ENCODE data around the gene ZNF710. TPM values are rescaled to one million over a fixed set of nuclear protein-coding genes. Genes with fewer than 3 reads are reported as not detected.

ZNF710 gene
- total RNA-seq, 1 experiment from 2014 or later, result 10.0 TPM

- Histone ChIP-seq H3K4me1 (ENCODE audit: control insufficient read depth in 1 of 2, insufficient read depth in 2 of 2, low read length in 2 of 2) (peaks cover 11 to 52% of the 10 kb centered on the region in 2 experiments), H3K27me3 (ENCODE audit: insufficient read depth, low read length) (no peaks in the 10 kb centered on the region), H3K79me2 (ENCODE audit: insufficient read depth, low read length) (no peaks in the 10 kb centered on the region), H3K27ac (ENCODE audit: low read depth, low read length) (no peak overlapping the region), H3K36me3 (ENCODE audit: control insufficient read depth in 1 of 2, insufficient read depth in 2 of 2, low read length in 2 of 2) (no peaks in the 10 kb centered on the region), H3K9me2 (ENCODE audit: insufficient read depth) (no peaks in the 10 kb centered on the region), H3K9ac (ENCODE audit: low read length) (no peak overlapping the region), H3K4me3 (replicated peaks in 1 of 2; ENCODE audit: low read depth in 1 of 2, low read length in 2 of 2) (no peak overlapping the region), H4K20me1 (ENCODE audit: insufficient read depth) (no peaks in the 10 kb centered on the region), H2AFZ (ENCODE audit: low read depth, low read length, poor library complexity, severe bottlenecking) (no peak overlapping the region), H3K9me3 (ENCODE audit: control insufficient read depth in 1 of 2, insufficient read depth in 1 of 2, low read depth in 1 of 2, low read length in 2 of 2) (no peaks in the 10 kb centered on the region), H3K4me2 (ENCODE audit: low read length) (no peak overlapping the region)
- no TSS peak for BruUV-seq (replicated peaks)
- POLR2A ChIA-PET, result no interaction called here
- CTCF ChIA-PET, result no interaction called here
- ATAC-seq, result no peak
- TF ChIP-seq CEBPB (IDR thresholded peaks at IDR 0.05; ENCODE audit: low read depth) (no peak), CBX3 (IDR thresholded peaks at IDR 0.05; ENCODE audit: low read depth) (no peak), SP1 (IDR thresholded peaks at IDR 0.05; ENCODE audit: low read depth) (no peak), SIN3A (IDR thresholded peaks at IDR 0.05; ENCODE audit: low read depth) (no peak), ELF1 (IDR thresholded peaks at IDR 0.05; ENCODE audit: borderline replicate concordance, low read depth) (no peak), TCF7L2 (IDR thresholded peaks at IDR 0.05; ENCODE audit: borderline replicate concordance, extremely low read depth, insufficient read depth, insufficient read length) (no peak), MAX (IDR thresholded peaks at IDR 0.05) (no peak), CTCF (IDR thresholded peaks at IDR 0.05 in 2 of 3, conservative IDR thresholded peaks at IDR 0.05 in 1 of 3; ENCODE audit: borderline replicate concordance in 1 of 3, insufficient read depth in 1 of 3, low read depth in 2 of 3, low read length in 2 of 3) (no peak), SRF (IDR thresholded peaks at IDR 0.05; ENCODE audit: low read depth) (no peak), EZH2phosphoT487 (IDR thresholded peaks at IDR 0.05; ENCODE audit: borderline replicate concordance) (no peak), POLR2AphosphoS5 (IDR thresholded peaks at IDR 0.05; ENCODE audit: low read depth, low read length) (no peak)
- TF ChIP-seq, protein P1, sequence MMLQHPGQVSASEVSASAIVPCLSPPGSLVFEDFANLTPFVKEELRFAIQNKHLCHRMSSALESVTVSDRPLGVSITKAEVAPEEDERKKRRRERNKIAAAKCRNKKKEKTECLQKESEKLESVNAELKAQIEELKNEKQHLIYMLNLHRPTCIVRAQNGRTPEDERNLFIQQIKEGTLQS (IDR thresholded peaks at IDR 0.05), result no peak
- TF ChIP-seq, protein P2, sequence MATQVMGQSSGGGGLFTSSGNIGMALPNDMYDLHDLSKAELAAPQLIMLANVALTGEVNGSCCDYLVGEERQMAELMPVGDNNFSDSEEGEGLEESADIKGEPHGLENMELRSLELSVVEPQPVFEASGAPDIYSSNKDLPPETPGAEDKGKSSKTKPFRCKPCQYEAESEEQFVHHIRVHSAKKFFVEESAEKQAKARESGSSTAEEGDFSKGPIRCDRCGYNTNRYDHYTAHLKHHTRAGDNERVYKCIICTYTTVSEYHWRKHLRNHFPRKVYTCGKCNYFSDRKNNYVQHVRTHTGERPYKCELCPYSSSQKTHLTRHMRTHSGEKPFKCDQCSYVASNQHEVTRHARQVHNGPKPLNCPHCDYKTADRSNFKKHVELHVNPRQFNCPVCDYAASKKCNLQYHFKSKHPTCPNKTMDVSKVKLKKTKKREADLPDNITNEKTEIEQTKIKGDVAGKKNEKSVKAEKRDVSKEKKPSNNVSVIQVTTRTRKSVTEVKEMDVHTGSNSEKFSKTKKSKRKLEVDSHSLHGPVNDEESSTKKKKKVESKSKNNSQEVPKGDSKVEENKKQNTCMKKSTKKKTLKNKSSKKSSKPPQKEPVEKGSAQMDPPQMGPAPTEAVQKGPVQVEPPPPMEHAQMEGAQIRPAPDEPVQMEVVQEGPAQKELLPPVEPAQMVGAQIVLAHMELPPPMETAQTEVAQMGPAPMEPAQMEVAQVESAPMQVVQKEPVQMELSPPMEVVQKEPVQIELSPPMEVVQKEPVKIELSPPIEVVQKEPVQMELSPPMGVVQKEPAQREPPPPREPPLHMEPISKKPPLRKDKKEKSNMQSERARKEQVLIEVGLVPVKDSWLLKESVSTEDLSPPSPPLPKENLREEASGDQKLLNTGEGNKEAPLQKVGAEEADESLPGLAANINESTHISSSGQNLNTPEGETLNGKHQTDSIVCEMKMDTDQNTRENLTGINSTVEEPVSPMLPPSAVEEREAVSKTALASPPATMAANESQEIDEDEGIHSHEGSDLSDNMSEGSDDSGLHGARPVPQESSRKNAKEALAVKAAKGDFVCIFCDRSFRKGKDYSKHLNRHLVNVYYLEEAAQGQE (IDR thresholded peaks at IDR 0.05; ENCODE audit: low read depth), result no peak
- RAD21 ChIA-PET (ENCODE audit: low non-redundant PET in 1 of 2, low total read pairs in 2 of 2, uncharacterized antibody in 2 of 2, unreplicated experiment in 2 of 2), result no interaction called here
- intact Hi-C loops (cut with micrococcal nuclease), result no loop called here
- DNase-seq (ENCODE audit: low read depth, low spot score), result no peak
Measured at GRCh38 chr15:90033006-90033405, 31.9 kb downstream of the ZNF710 start.
